NCI-H446 (cell line): ENCODE results near the gene PCNX1.
"Not testable (repeated sequence)": the region's sequence is repeated elsewhere in the genome, so short reads cannot be mapped to it uniquely, and the experiment has no call there.

Experiments used
- DNase-seq, 2 experiments: peaks; one replicate each; lab custom pipeline; 2025; lab: John Stamatoyannopoulos, UW

PCNX1 gene

DNA sequence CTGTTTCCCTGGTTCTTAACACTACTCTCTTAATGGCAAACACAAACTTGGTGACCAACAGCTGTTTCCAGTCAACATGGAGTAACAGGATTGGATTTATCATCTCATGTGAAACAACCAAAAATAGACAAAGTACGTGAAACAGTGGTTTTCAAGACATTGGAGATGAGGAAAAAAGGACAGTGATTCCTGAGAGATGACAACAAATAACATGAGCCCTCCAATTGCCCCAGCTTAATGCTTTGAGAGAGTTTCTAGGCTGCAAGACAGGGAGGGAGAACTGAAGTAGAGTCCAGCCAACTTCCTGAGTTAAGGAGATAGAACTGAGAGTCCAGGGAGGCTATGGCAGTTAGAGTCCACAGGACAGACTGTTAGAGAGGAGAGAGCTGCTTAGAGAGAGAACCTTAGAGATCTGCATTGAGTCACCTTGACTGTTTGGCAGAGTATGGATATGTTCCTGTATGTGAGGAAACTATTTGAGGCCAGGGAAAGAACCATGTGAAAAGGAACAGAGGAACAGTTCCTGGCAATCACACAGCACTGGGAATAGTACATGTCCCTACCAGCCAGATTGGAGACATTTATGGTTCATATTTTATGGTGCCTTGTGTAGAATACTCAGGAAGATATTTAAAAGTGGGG is 106.4 kb downstream of the PCNX1 start:
- DNase-seq = no peak

DNA sequence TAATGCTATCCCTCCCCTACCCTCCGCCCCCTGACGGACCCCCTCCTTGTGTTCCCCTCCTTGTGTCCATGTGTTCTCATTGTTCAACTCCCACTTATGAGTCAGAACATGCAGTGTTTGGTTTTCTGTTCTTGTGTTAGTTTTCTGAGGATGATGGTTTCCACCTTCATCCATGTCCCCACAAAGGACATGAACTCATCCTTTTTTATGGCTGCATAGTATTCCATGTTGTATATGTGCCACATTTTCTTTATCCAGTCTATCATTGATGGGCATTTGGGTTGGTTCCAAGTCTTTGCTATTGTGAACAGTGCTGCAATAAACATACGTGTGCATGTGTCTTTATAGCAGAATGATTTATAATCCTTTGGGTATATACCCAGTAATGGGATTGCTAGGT is 112.7 kb downstream of the PCNX1 start:
- not testable (repeated sequence) for DNase-seq

DNA sequence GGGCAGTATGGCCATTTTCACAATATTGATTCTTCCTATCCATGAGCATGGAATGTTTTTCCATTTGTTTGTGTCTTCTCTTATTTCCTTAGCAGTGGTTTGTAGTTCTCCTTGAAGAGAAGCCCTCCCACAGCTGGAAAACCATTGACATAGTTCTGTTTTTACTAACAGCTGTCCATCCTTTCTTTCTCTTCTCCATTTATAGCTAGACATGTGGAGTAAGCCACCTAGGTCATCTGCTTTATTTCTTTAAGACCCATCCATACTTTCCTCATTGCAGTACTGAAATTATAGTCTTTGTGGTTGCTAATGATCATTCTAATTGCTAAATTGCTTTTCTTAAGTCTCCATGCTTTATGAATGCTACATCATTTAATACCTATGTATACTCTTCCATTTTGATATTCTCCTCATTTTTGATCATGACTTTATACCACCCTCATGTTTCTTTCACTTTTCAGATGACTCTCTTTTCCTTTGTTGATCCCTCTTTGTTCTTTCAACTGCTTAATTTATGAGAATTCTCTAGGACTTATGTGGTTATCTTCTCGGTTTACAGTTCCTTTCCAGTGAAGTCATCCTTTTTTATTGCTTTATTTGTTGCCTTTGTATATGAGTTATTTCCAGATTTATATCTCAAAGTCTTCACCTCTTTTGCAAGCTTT is 114.2 kb downstream of the PCNX1 start:
- no peak for DNase-seq

DNA sequence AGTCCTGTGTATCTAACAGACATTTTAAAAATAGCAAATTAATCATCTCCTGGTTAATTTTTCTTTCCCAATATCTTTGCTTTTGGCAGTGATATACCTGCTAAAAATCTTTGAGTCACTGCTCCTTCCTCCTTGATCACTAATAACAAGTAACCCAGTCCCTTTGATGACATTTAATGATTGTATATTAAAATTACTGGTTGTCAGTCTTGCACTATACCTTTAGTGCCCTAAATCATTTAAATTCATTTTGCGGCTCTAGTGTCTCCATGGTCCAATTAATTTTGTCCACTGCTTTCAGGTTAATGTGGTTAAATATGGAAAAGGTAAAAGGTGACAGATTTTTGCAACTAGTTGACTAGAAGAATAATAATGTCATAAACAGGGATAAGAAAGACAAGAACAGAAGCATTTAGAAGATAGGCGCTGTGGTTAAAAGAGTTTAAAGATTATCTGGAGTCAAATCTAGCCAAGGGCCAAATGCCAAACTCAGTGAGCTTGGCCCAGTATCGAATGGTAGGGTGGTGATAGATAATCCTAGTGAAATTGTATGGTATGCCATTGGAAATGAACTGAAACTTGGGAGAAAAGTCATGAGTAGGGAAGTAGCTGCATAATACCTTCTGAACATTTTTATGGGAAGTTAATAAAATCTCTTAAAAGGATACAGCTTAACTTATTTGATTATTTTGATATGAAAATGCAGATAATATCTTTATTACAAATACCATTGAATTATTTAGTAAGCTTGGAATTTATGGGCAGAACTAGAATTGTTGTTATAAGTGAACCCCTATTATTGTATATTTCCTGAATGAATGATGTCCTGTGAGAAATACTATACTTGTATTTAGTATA is 115.0 kb downstream of the PCNX1 start:
- DNase-seq = no peak

DNA sequence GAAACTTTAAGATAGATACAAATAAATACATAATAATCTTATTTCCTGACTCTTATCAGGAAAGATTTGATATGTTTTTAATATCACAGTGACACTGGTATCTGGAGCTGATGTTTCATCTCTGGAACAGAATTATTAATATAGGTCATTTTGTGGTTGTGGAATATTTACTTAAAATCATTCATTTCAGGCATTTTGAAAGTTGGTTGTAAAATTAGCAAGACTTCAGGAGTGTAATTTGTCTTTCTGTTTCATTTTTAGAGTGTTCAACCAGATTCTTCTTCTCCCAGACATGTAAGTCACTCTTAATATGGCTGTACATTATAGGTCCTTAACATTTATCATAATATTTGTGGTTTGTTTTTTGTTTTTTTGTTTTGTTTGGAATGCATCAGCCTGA is 115.7 kb downstream of the PCNX1 start:
- DNase-seq = no peak

DNA sequence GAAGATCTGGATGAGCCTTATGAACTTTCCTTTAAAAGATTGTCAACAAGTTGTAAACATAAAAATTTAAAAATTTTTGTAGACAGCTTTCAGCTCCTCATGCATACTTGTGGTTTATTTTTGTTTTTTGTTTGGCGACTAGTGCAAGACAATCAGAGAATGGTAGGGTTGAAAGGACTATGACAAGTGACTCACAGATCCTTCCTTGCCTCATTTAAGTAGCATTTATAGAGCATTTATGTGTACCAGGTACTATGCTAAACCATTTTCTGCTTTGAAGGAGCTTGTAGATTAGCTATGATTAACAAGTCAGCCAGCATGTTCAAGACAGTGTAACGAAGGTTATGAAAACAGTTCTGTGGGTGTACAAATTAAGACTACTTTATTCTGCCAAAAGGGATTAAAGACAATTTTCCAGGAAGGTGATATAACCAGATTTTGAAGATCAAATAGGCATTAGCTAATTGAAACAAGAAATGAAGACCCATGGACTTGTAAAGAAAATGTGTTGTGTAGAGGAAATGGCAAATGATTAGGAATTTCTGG is 122.0 kb downstream of the PCNX1 start:
- no peak for DNase-seq

DNA sequence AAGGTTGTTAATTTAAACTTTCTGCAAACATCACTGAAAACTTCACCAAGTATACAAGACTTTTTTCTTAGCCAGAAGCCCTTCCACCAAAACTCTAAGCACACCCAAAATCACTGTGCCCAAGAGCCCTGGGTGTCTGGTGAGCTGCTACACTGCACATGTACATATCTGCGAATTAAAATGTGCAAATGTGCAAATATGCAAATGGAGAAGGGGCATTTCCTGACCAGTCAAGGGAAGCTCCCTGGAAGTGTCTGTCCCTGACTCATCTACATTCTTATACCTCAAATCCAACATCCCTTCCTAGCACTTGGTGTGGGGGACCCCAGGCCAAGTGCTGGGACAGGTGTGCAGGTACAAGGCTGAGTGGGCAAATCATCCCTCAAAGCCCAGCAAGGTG is 123.7 kb downstream of the PCNX1 start:
- DNase-seq = no peak

DNA sequence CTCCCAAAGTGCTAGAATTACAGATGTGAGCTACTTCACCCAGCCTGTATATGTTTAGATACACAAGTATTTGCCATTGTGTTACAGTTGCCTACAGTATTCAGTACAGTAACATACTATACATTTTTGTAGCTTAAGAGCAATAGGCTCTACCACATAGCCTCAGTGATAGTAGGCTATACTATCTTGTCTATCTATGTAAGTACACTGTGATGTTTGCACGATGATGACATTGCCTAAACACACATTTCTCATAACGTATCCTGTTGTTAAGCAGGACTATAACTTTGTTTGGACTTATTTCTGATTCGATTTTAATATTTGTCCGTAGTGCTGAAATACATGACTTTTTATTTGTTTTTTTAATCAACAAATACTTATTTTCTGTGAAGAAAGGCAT is 129.2 kb downstream of the PCNX1 start:
- no peak for DNase-seq

DNA sequence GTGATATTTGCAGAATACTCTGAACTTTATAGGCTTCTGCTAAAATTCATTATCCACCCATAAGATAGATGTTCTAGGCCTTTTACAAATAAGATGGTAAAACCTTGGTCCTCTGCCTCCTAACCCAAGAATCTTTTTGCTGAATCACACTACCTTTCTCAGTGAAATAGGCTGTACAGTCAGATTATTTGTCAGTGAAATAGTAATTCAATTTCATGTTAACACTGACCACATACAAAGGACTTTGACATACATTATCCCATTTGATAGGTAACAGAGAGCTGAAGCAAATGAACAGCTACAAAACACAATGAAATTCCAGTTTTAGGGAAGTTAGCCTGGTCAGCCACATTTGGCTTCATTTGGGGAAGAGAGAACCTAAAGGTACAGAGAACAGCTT is 141.1 kb downstream of the PCNX1 start:
- DNase-seq = no peak

DNA sequence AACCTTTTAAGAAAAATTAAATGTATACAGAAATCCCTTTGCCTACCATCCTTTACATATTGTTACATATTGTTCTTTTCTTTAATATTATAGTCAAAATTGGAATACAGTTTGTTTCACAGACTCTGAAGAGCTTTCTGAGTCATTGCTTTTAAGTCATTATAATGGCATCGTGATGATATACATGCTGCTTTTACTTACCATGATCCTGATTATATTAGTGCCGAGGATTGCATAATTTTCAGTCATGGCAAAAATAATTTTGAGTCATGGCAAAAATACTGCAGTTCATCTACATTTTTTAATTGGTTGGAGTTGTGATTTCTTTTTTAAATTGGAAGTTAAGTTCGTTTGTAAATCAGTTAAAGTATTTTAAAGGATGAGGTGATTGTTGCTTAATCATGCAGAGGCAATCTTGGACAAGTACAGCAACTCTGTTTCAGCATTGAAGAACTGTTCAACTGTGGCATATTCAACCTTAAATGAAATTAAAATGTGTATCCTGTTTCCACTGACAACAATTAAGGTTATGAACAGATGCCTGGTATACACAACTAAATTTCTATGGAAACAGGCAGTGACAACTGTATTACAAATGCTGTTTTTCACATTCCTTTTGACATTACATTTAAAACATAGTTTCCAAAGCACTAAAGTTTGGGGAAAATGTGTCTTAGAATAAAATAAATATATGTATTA is 142.3 kb downstream of the PCNX1 start:
- DNase-seq = no peak

DNA sequence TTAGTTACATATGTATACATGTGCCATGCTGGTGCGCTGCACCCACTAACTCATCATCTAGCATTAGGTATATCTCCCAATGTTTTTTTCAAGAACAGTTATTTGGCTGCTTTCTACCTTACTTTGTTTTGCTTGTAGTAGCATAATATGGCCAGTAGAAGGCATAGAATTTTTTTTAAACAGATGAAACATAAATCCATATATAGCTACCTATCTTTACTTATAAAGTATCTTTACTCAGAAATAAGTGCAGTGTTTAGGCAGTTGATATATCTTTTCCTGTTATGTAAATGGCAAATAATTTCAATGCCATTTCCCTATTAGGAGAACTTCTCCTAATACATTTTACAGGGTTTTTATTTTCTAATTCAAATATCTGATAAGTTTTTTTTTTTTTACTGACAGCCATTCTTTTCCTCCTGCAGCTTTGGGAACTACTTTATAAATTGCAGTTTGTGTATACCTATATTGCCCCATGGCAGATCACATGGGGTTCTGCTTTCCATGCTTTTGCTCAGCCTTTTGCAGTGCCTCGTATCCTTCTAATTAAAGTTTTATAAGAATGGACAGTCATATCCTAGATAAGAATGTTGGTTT is 143.1 kb downstream of the PCNX1 start:
- DNase-seq = peak in 1 of 2 experiments; percentile 3

DNA sequence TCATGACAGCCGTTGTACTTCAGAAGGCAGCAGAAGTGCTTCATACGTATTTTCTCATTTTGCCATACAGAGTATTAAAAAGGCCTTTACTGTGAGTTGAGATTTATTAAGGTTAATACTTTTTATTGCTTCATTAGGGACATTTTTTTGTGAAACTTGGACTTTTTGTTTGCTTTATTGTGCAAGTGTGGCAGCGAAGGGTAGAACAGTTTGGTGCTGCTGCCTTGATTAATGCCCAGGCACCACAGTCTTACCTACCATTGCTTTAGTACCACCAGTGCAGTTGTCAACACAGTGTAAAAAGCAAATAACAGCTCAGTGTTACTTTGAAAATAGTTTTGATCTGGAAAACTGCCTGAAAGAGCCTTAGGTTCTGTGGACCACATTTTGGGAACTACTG is 147.4 kb downstream of the PCNX1 start:
- DNase-seq = no peak

DNA sequence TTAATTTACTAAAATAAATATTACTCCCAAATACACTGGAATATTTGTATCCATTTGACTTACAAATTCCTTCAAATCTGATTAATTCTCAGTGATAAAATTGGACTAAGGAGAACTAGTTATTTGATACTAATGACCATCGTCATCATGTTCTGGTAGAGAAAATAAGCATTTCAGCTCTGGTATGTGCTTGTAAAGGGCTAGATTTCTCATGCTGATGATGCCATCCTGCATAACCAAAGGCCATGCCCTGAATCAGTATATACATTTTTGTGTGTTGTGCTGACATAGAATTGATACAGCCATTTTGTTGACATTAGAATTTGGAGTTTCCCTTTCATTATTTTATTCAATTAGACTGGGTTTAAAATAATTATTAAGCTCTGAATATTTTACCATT is 148.9 kb downstream of the PCNX1 start:
- no peak for DNase-seq

DNA sequence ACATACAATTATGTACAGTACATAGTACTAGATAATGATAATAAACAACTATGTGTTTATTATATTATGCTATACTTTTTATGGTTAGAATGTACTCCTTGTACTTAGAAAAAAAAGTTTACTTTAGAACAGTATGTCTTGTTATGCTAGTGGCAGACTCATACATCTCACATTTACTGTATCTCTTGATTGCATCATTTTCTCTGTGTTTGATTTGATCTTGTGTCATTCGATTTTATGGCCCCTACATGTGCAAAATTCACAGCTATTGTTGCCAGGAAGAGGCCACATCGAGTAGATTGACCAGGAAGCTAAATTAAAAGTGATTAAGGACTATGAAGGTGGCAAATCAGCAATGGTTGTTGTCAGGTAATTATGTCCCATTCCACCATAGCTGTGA is 153.0 kb downstream of the PCNX1 start:
- DNase-seq = no peak

DNA sequence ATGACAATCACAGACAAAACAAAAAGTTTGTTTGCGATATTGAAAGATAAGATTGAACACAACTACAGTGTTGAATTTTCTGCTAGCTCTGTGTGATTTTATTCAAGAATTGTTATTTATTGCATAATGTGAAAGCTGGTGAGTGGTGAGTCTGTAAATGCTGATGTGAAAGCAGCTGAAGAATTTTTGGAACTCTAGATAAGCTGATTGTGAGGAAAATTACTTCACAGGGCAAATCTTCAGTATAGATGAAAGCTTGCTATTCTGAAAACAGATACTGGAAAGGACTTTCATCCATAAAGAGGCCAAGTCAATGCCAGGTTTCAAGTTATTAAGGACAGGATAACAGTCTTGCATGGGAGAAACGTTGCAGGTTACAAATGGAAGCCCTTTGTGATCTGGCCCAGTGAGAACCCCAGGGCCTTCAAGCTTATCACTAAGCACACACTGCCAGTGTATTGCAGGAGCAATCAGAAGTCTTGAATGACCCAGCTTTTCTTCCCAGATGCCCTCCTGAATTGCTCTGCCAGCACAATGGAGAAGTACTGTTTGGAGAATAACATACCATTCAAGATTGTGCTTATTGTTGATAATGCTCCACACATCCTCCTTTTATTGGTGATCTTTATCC is 153.7 kb downstream of the PCNX1 start:
- DNase-seq = no peak

DNA sequence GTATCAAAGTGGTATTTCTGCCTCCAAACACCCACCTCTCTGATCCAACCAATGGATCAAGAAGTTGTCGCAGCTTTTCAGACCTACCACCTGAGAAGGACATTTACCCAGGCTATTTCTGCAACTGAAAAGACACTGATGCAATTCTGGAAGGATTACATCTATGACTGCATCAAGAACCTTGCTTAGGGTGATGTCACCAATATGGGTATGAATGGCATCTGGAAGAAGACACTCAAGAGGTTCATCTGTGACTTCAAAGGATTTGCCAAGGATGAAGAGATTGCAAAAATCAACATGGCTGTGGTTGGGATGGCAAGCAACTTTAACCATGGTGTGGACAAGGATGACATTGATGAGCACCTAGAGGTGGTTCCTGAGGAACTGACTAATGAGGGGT is 154.2 kb downstream of the PCNX1 start:
- DNase-seq = no peak

DNA sequence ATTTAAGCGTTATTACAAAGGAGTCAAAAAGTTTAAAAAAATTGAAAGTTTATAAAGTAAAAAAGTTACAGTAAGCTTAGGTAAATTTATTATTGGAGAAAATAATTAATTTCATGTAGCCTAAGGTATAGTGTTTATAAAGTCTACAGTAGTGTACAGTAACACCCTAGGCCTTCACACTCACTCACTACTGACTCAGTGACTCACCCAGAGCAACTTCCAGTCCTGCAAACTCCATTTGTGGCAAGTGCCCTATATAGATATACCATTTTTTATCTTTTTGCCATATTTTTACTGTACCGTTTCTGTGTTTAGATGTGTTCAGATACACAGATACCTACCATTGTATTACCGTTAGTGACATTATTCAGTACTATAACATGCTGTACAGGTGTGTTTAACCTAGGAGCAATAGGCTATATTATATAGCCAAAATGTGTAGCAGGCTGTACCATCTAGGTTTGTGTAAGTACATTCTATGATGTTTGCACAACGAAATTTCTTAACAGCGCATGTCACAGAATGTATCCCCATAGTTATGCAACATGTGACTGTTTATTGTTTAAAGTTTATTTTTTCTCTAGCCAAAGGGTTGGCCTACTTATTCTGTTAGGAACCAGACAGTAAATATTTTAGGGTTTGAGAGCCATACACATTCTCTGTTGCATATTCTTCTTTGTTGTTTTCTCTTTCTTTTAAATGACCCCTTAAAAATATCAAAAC is 155.5 kb downstream of the PCNX1 start:
- DNase-seq = no peak

DNA sequence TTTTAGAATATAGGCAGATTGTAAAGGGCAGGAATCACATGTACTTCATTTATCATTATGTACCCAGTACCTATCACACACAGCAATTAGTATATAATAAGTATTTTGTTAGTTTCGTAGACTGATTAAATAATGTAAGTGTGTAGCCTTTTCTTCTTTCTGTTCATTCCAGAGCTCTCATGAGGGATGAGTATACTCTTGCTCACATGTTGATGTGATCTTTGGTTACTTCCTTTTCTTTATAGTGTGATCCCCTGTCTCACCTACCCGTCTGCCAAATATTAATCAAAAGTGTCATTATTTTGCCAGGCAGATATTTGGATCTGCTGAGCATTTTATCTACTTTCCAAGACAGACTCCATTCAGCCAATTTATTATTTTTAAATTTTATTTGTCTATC is 156.1 kb downstream of the PCNX1 start:
- no peak for DNase-seq

DNA sequence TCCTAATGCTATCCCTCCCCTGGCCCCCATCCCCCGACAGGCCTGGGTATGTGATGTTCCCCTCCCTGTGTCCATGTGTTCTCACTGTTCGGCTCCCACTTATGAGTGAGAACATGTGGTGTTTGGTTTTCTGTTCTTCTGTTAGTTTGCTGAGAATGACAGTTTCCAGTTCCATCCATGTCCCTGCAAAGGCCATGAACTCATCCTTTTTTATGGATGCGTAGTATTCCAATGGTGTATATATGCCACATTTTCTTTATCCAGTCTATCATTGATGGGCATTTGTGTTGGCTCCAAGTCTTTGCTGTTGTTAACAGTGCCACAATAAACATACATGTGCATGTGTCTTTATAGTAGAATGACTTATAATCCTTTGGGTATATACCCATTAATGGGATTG is 157.5 kb downstream of the PCNX1 start:
- not testable (repeated sequence) for DNase-seq

DNA sequence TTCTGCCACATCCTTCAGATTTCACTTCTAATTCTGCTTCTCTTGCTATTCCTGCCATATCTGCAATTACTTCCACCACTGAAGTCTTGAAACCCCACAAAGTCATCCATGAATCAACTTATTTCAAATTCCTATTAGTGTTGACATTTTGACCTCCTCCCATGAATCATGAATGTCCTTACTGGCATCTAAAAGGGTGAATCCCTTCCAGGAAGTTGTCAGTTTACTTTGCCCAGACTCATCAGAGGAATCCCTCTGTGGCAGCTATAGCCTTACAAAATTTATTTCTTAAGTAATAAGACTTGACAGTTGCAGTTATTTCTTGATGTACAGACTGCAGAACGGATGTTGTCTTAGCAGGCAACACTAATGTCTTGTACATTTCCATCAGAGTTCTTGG is 162.9 kb downstream of the PCNX1 start:
- no peak for DNase-seq

DNA sequence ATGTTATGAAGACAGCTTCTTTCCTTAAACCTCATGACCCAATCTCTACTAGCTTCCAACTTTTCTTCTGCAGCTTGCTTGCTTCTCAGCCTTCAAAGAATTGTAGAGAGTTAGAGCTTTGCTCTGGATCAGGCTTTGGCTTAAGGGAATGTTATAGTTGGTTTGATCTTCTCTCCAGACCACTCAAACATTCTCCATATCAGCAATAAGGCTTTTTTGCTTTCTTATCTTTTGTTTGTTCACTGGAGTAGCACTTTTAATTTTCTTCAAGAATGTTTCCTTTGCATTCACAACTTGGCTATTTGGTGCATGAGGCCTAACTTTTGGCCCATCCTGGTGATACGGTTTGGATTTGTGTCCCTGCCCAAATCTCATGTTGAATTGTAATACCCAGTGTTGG is 163.8 kb downstream of the PCNX1 start:
- DNase-seq = no peak
